GM23248 (cell line): ENCODE measurements around the gene NEDD4L.

Experiments
- EZH2 ChIP-seq: fragments of 200-600 bp; sonication (generic); IDR thresholded peaks from 2 replicates; pipeline ENCODE4 v1.6.1; 2018; ENCODE audit warnings: antibody characterized with exemption, mild to moderate bottlenecking; ENCODE audit not compliant: insufficient read depth, poor library complexity, severe bottlenecking
- EZH2phosphoT487 ChIP-seq: fragments of 200-600 bp; sonication (generic); IDR thresholded peaks from 2 replicates; pipeline ENCODE4 v1.6.1; 2018; ENCODE audit warnings: antibody characterized with exemption, moderate library complexity, mild to moderate bottlenecking, low read depth; ENCODE audit not compliant: insufficient read depth

- TF ChIP-seq EZH2phosphoT487 (no peak), EZH2 (no peak)
Observed at GRCh38 chr18:58162127-58162526, 118.1 kb downstream of the NEDD4L start.
